Activated naive CD4-positive, alpha-beta T cell treated with anti-CD3 and anti-CD28 coated beads for 36 hours (primary cell): ENCODE measurements around the gene VSIG4. TPM values are rescaled to one million over a fixed set of nuclear protein-coding genes. Genes with fewer than 3 reads are reported as not detected.
A peak's percentile ranks its signal among the peaks of the same experiment; 100 is the strongest.
"Not testable (repeated sequence)": the region's sequence is repeated elsewhere in the genome, so short reads cannot be mapped to it uniquely, and the experiment has no call there.

Experiments
- CTCF ChIA-PET: fragments of 350-600 bp; sonication (Branson Sonifier 250); formaldehyde crosslinking; loops from one replicate; lab custom pipeline; 2021; ENCODE audit warnings: antibody characterized with exemption; lab: Charles Lee
- DNase-seq: peaks from one replicate; pipeline ENCODE4 v3.0.0-alpha.2; 2020
- H3K27ac Mint-ChIP-seq: one replicate; pipeline ENCODE4 v1.8.0; 2021; ENCODE audit warnings: mild to moderate bottlenecking, mixed read lengths
- H3K27me3 Mint-ChIP-seq: one replicate; pipeline ENCODE4 v1.8.0; 2021; ENCODE audit warnings: low read depth, mixed read lengths
- H3K36me3 Mint-ChIP-seq: one replicate; pipeline ENCODE4 v1.8.0; 2021; ENCODE audit warnings: low read depth, mixed read lengths
- H3K4me1 Mint-ChIP-seq: one replicate; pipeline ENCODE4 v1.8.0; 2021; ENCODE audit warnings: low read depth, mixed read lengths
- H3K4me3 Mint-ChIP-seq: one replicate; pipeline ENCODE4 v1.8.0; 2021; ENCODE audit warnings: mild to moderate bottlenecking, moderate library complexity, mixed read lengths
- H3K9me3 Mint-ChIP-seq: one replicate; pipeline ENCODE4 v1.8.0; 2021; ENCODE audit warnings: mixed read lengths
- intact Hi-C: fragments of 100-400 bp; cut with micrococcal nuclease; formaldehyde crosslinking; loops from one replicate; pipeline ENCODE4 v1.15.1; 2023
- total RNA-seq, 2 experiments: library from RNA; stranded (reverse); gene quantifications; one replicate each; pipeline ENCODE4 v1.2.3, GENCODE V29; 2021

The VSIG4 gene
- total RNA-seq, 2 experiments from 2014 or later = not detected

- peak; percentile 30 for DNase-seq
- H3K36me3 Mint-ChIP-seq = no peaks in the 10 kb centered on the region
- no peaks in the 10 kb centered on the region for H3K9me3 Mint-ChIP-seq
- H3K4me3 Mint-ChIP-seq = no peak overlapping the region
- peaks cover 19% of the 10 kb centered on the region for H3K4me1 Mint-ChIP-seq
- no peaks in the 10 kb centered on the region for H3K27me3 Mint-ChIP-seq
- intact Hi-C loops = loop anchor here (2.0 kb wide), 1 partner anchor 15 kb away; no protein-coding TSS in a partner anchor
- no peak overlapping the region for H3K27ac Mint-ChIP-seq
- CTCF ChIA-PET = interaction anchor here (1.2 kb wide), 1 partner anchor 8 kb away, joined by 3 read pairs; no protein-coding TSS in a partner anchor
Measured at GRCh38 chrX:65993915-65994460, 45.9 kb downstream of the VSIG4 start.

GRCh38 chrX:65993332-65993731 is 46.5 kb downstream of the VSIG4 start:
- Mint-ChIP-seq H3K4me3 (no peak overlapping the region), H3K27ac (no peak overlapping the region), H3K9me3 (no peaks in the 10 kb centered on the region), H3K27me3 (no peaks in the 10 kb centered on the region), H3K36me3 (no peaks in the 10 kb centered on the region), H3K4me1 (peaks cover 19% of the 10 kb centered on the region)
- intact Hi-C loops = no loop called here
- no peak for DNase-seq
- CTCF ChIA-PET = interaction anchor here (0.6 kb wide), 1 partner anchor 19 kb away, joined by 3 read pairs; no protein-coding TSS in a partner anchor

GRCh38 chrX:65990702-65991101 is 49.2 kb downstream of the VSIG4 start:
- no peaks in the 10 kb centered on the region for H3K27me3 Mint-ChIP-seq
- no peaks in the 10 kb centered on the region for H3K36me3 Mint-ChIP-seq
- H3K4me3 Mint-ChIP-seq = no peak overlapping the region
- CTCF ChIA-PET = interaction anchor here (0.6 to 1.6 kb wide), 2 partner anchors 27 to 737 kb away, joined by 3 to 4 read pairs; no protein-coding TSS in a partner anchor
- intact Hi-C loops = no loop called here
- H3K4me1 Mint-ChIP-seq = peaks cover 36% of the 10 kb centered on the region
- H3K9me3 Mint-ChIP-seq = no peaks in the 10 kb centered on the region
- no peak overlapping the region for H3K27ac Mint-ChIP-seq
- DNase-seq = no peak

- intact Hi-C loops = loop anchor here (2.0 to 10.0 kb wide), 6 partner anchors 29 to 951 kb away; partner anchors contain the start of gene LAS1L
- no peaks in the 10 kb centered on the region for H3K27me3 Mint-ChIP-seq
- H3K27ac Mint-ChIP-seq = no peak overlapping the region
Measured at GRCh38 chrX:65987811-65988210, 52.1 kb downstream of the VSIG4 start.

GRCh38 chrX:65985922-65986588 is 53.8 kb downstream of the VSIG4 start:
- intact Hi-C loops = loop anchor here (1.0 to 10.0 kb wide), 15 partner anchors 31 to 949 kb away; partner anchors contain the start of gene LAS1L
- Mint-ChIP-seq H3K27ac (peak overlapping the region; percentile 84), H3K36me3 (no peaks in the 10 kb centered on the region), H3K4me1 (peaks cover 27% of the 10 kb centered on the region), H3K4me3 (no peak overlapping the region), H3K9me3 (no peaks in the 10 kb centered on the region), H3K27me3 (no peaks in the 10 kb centered on the region)
- DNase-seq = peak; percentile 77
- CTCF ChIA-PET = interaction anchor here (0.5 to 1.3 kb wide), 13 partner anchors 9 to 404 kb away, joined by 3 to 7 read pairs (median 4); no protein-coding TSS in a partner anchor

More at GRCh38 chrX:65987811-65988210, 52.1 kb downstream of the VSIG4 start:
- Mint-ChIP-seq H3K4me1 (peaks cover 27% of the 10 kb centered on the region), H3K9me3 (no peaks in the 10 kb centered on the region), H3K4me3 (no peak overlapping the region), H3K36me3 (no peaks in the 10 kb centered on the region)
- DNase-seq = no peak
- CTCF ChIA-PET = interaction anchor here (0.6 kb wide), 1 partner anchor 214 kb away, joined by 3 read pairs; no protein-coding TSS in a partner anchor

GRCh38 chrX:65985211-65985610 is 54.7 kb downstream of the VSIG4 start:
- intact Hi-C loops = loop anchor here (5.0 to 10.0 kb wide), 2 partner anchors 740 to 948 kb away; no protein-coding TSS in a partner anchor
- Mint-ChIP-seq H3K4me1 (peaks cover 25% of the 10 kb centered on the region), H3K27ac (no peak overlapping the region), H3K4me3 (no peak overlapping the region), H3K36me3 (no peaks in the 10 kb centered on the region), H3K27me3 (no peaks in the 10 kb centered on the region), H3K9me3 (no peaks in the 10 kb centered on the region)
- CTCF ChIA-PET = interaction anchor here (1.2 kb wide), 1 partner anchor 33 kb away, joined by 5 read pairs; no protein-coding TSS in a partner anchor
- no peak for DNase-seq

- H3K4me3 Mint-ChIP-seq, H3K9me3 Mint-ChIP-seq, H3K27me3 Mint-ChIP-seq, H3K4me1 Mint-ChIP-seq, H3K36me3 Mint-ChIP-seq, DNase-seq, intact Hi-C loops, H3K27ac Mint-ChIP-seq: not testable (repeated sequence)
- CTCF ChIA-PET = interaction anchor here (0.6 kb wide), 1 partner anchor 29 kb away, joined by 4 read pairs; no protein-coding TSS in a partner anchor
Measured at GRCh38 chrX:65977161-65977560, 62.7 kb downstream of the VSIG4 start.

- no peaks in the 10 kb centered on the region for H3K9me3 Mint-ChIP-seq
- DNase-seq = no peak
- no peaks in the 10 kb centered on the region for H3K4me1 Mint-ChIP-seq
- no peaks in the 10 kb centered on the region for H3K36me3 Mint-ChIP-seq
- no peak overlapping the region for H3K27ac Mint-ChIP-seq
- CTCF ChIA-PET = no interaction called here
- no peaks in the 10 kb centered on the region for H3K27me3 Mint-ChIP-seq
- intact Hi-C loops = no loop called here
- H3K4me3 Mint-ChIP-seq = no peak overlapping the region
Measured at GRCh38 chrX:65976161-65976560, 63.7 kb downstream of the VSIG4 start.

- H3K27me3 Mint-ChIP-seq, H3K27ac Mint-ChIP-seq, H3K36me3 Mint-ChIP-seq, H3K4me1 Mint-ChIP-seq, H3K4me3 Mint-ChIP-seq, CTCF ChIA-PET, intact Hi-C loops, DNase-seq, H3K9me3 Mint-ChIP-seq: not testable (repeated sequence)
Measured at GRCh38 chrX:65975161-65975751, 64.6 kb downstream of the VSIG4 start.

Other genes starting within 250 kb of the VSIG4 start
- gene HEPH, start 124.2 kb upstream of the VSIG4 start, total RNA-seq = not detected